ENCODE results near the gene GALM. TPM values are rescaled to one million over a fixed set of nuclear protein-coding genes. Genes with fewer than 3 reads are reported as not detected.
"Not testable (repeated sequence)": the region's sequence is repeated elsewhere in the genome, so short reads cannot be mapped to it uniquely, and the experiment has no call there.

The GALM gene
- total and polyA plus RNA-seq, 2 of the 13 experiments (the other 11 are each of a cell fraction or from before 2014, with no cell fraction given), result 65.5 to 90.0 TPM

DNA sequence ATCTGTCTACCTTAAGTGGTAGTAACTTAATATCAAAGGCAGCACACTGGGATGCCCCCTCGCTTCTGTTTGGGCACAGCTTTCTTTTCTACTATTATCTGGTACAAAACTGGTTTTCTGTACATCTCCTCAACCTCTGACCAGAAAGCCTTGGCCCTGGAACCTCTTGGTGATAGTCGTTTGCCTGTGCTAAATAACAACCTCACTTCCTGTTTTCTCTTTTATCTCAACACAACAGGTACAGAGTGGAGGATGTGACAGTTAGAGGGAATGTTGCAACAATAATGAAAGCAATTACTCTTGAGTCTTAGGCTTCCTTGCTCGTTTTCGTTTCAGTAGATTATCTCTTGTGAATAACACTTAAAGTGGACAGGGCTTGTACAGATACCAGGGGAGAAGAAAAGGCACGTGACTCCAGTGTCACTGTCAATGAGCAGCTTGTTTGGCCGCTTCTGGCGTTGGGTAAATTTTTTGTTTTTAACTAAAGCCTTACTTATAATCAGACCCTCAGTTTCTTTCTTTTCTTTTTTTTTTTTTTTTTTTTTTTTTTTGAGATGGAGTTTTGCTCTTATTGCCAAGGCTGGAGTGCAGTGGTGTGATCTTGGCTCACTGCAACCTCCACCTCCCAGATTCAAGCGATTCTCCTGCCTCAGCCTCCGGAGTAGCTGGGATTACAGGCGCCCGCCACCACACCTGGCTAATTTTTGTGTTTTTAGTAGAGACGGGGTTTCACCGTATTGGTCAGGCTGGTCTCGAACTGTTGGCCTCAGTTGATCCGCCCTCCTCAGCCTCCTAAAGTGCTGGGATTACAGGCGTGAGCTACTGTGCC is 22.0 kb upstream of the GALM start:
- CTCF ChIA-PET (ENCODE audit: low intra/inter-chr PET ratio, low total read pairs); H3K79me2 ChIP-seq (ENCODE audit: insufficient read depth, low read length); FAIRE-seq: not testable (repeated sequence)

DNA sequence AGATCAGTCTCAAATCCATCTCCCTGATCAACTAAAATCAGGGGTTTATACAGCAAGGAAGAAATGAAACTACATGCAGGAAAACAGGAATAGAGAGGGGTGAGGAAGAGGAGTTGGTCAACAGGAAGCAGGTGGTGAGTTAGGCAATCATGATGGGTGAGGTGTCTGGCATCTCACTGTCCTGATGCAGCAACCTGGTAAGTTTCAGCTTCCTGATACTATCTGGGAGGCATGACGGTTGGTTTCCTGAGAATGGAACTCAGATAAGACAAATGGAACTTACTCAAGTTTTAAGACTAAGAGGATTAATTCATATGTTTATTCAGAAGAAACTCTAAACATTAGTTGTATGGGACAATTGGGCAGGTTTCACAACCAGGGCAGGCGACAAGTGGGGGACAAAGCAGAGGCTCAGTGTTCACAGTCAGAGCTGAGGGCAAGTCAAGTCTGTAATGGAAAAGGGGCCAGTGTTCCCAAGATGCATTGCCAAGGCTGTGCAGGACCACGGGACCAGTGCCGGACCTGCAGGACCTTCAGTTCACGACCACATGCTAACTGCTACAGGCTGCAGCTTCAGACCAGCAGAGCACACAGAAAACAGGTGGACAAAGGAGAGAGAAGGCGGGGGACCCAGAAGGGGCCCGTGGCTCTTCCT is 17.7 kb upstream of the GALM start:
- peak; percentile 51 for ATAC-seq
- ChIA-PET POLR2A (interaction anchor here (1.6 kb wide), 1 partner anchor 18 kb away, joined by 9 read pairs; the partner anchor contains the start of gene GALM), CTCF (ENCODE audit: low intra/inter-chr PET ratio, low total read pairs) (no interaction called here)
- Histone ChIP-seq H3K9me3 (ENCODE audit: low read length) (no peaks in the 10 kb centered on the region), H3K79me2 (ENCODE audit: insufficient read depth, low read length) (no peaks in the 10 kb centered on the region), H3K4me1 (ENCODE audit: insufficient read depth, low read length) (peaks cover 49% of the 10 kb centered on the region), H3K4me2 (ENCODE audit: low read depth, low read length) (peak overlapping the region; percentile 66), H3K36me3 (replicated peaks in 1 of 2; ENCODE audit: control insufficient read depth in 1 of 2, insufficient read depth in 2 of 2, low read length in 2 of 2) (no peaks in the 10 kb centered on the region), H3K27ac (ENCODE audit: extremely low read length, insufficient read depth, low read length) (no peak overlapping the region), H2AFZ (ENCODE audit: low read length) (peak overlapping the region; percentile 38), H3K4me3 (replicated peaks in 1 of 3; ENCODE audit: insufficient read depth in 1 of 3, low read depth in 2 of 3, low read length in 3 of 3) (peak overlapping the region in 1 of 3 experiments; percentile 20; a peak in 3 of 6 replicates), H3K9ac (ENCODE audit: insufficient read depth, low read depth, low read length) (no peak overlapping the region), H4K20me1 (ENCODE audit: insufficient read depth, low read length) (no peaks in the 10 kb centered on the region), H3K27me3 (ENCODE audit: control insufficient read depth in 1 of 2, insufficient read depth in 2 of 2, low read length in 2 of 2) (no peaks in the 10 kb centered on the region; a peak in 2 of 5 replicates)
- in situ Hi-C loops (cut with HindIII; ENCODE audit: extremely low pct_ligation_motif_present, low pct_unique_long_range_greater_than_20kb) (no loop called here), intact Hi-C loops (cut with micrococcal nuclease; ENCODE audit: unreplicated experiment) (loop anchor here (5.0 kb wide), 1 partner anchor 36 kb away; no protein-coding TSS in a partner anchor)
- no TSS peak for BruUV-seq (replicated peaks)
- peak; percentile 40 for DNase-seq (ENCODE audit: low spot score)
- WGBS (ENCODE audit: low lambda C conversion rate), result 24% methylated on average over 6 of the region's 7 CpGs
- no peak for FAIRE-seq
- TF ChIP-seq HNRNPH1 (optimal IDR thresholded peaks at IDR 0.05; ENCODE audit: low read depth, low read length) (no peak), THYN1 (CRISPR knock-in tag; IDR thresholded peaks at IDR 0.05; ENCODE audit: borderline replicate concordance, low read depth) (no peak), TAF15 (IDR thresholded peaks at IDR 0.05; ENCODE audit: low read depth, low read length, poor library complexity, severe bottlenecking) (no peak), ETV5 (CRISPR knock-in tag; IDR thresholded peaks at IDR 0.05; ENCODE audit: borderline replicate concordance) (peak; percentile 81), ZSCAN25 (CRISPR knock-in tag; IDR thresholded peaks at IDR 0.05) (0 out of 2 replicates have a peak, but pooled peaks have one; percentile 50)
- TF ChIP-seq, protein P1, sequence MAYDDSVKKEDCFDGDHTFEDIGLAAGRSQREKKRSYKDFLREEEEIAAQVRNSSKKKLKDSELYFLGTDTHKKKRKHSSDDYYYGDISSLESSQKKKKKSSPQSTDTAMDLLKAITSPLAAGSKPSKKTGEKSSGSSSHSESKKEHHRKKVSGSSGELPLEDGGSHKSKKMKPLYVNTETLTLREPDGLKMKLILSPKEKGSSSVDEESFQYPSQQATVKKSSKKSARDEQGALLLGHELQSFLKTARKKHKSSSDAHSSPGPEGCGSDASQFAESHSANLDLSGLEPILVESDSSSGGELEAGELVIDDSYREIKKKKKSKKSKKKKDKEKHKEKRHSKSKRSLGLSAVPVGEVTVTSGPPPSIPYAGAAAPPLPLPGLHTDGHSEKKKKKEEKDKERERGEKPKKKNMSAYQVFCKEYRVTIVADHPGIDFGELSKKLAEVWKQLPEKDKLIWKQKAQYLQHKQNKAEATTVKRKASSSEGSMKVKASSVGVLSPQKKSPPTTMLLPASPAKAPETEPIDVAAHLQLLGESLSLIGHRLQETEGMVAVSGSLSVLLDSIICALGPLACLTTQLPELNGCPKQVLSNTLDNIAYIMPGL (CRISPR knock-in tag; IDR thresholded peaks at IDR 0.05; ENCODE audit: borderline replicate concordance in 1 of 2, low read depth in 1 of 2), result 0 out of 4 replicates have a peak, but pooled peaks of 1 of the 2 experiments have one; percentile 30
- TF ChIP-seq, protein P2, sequence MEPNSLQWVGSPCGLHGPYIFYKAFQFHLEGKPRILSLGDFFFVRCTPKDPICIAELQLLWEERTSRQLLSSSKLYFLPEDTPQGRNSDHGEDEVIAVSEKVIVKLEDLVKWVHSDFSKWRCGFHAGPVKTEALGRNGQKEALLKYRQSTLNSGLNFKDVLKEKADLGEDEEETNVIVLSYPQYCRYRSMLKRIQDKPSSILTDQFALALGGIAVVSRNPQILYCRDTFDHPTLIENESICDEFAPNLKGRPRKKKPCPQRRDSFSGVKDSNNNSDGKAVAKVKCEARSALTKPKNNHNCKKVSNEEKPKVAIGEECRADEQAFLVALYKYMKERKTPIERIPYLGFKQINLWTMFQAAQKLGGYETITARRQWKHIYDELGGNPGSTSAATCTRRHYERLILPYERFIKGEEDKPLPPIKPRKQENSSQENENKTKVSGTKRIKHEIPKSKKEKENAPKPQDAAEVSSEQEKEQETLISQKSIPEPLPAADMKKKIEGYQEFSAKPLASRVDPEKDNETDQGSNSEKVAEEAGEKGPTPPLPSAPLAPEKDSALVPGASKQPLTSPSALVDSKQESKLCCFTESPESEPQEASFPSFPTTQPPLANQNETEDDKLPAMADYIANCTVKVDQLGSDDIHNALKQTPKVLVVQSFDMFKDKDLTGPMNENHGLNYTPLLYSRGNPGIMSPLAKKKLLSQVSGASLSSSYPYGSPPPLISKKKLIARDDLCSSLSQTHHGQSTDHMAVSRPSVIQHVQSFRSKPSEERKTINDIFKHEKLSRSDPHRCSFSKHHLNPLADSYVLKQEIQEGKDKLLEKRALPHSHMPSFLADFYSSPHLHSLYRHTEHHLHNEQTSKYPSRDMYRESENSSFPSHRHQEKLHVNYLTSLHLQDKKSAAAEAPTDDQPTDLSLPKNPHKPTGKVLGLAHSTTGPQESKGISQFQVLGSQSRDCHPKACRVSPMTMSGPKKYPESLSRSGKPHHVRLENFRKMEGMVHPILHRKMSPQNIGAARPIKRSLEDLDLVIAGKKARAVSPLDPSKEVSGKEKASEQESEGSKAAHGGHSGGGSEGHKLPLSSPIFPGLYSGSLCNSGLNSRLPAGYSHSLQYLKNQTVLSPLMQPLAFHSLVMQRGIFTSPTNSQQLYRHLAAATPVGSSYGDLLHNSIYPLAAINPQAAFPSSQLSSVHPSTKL (CRISPR knock-in tag; IDR thresholded peaks at IDR 0.05), result peak; percentile 53; the same call in 1 of the 2 replicates

More for the DNA sequence above, 22.0 kb upstream of the GALM start:
- ATAC-seq; in situ Hi-C loops (cut with HindIII; ENCODE audit: extremely low pct_ligation_motif_present, low pct_unique_long_range_greater_than_20kb); H2AFZ ChIP-seq (ENCODE audit: low read length); H3K9me3 ChIP-seq (ENCODE audit: low read length); H3K27me3 ChIP-seq (ENCODE audit: control insufficient read depth in 1 of 2, insufficient read depth in 2 of 2, low read length in 2 of 2); H3K4me3 ChIP-seq (replicated peaks in 1 of 3; ENCODE audit: insufficient read depth in 1 of 3, low read depth in 2 of 3, low read length in 3 of 3); H3K36me3 ChIP-seq (replicated peaks in 1 of 2; ENCODE audit: control insufficient read depth in 1 of 2, insufficient read depth in 2 of 2, low read length in 2 of 2); BruUV-seq (replicated peaks); H4K20me1 ChIP-seq (ENCODE audit: insufficient read depth, low read length); H3K9ac ChIP-seq (ENCODE audit: insufficient read depth, low read depth, low read length); H3K27ac ChIP-seq (ENCODE audit: extremely low read length, insufficient read depth, low read length); DNase-seq (ENCODE audit: low spot score); TF ChIP-seq FOXP1 (IDR thresholded peaks at IDR 0.05): not testable (repeated sequence)
- WGBS (ENCODE audit: low lambda C conversion rate), result 66% methylated on average over 16 of the region's 16 CpGs
- TF ChIP-seq FOXP1 (CRISPR knock-in tag; IDR thresholded peaks at IDR 0.05), result peak; percentile 29; the same call in 1 of the 2 replicates
- TF ChIP-seq CEBPG (CRISPR knock-in tag; IDR thresholded peaks at IDR 0.05), result peak; percentile 20; the same call in 1 of the 2 replicates
- intact Hi-C loops (cut with micrococcal nuclease; ENCODE audit: unreplicated experiment), result loop anchor here (1.0 kb wide), 1 partner anchor 38 kb away; no protein-coding TSS in a partner anchor
- Histone ChIP-seq H3K4me1 (ENCODE audit: insufficient read depth, low read length) (peaks cover 32% of the 10 kb centered on the region), H3K4me2 (ENCODE audit: low read depth, low read length) (peak overlapping the region; percentile 40)
- POLR2A ChIA-PET, result interaction anchor here (0.6 kb wide), 1 partner anchor 14 kb away, joined by 4 read pairs; no protein-coding TSS in a partner anchor

All from HepG2 (cell line).